MM.1S (cell line): ENCODE results near the gene TEFM.

ENCODE experiments used
- CTCF ChIP-seq: fragments of 300-600 bp; sonication (generic); IDR thresholded peaks from 2 replicates; pipeline ENCODE4 v1.5.1; 2016; ENCODE audit warnings: antibody characterized with exemption, low read length, mixed read lengths
- EZH2 ChIP-seq: fragments of 300-600 bp; sonication (generic); optimal IDR thresholded peaks from 2 replicates; pipeline ENCODE3; 2017; ENCODE audit warnings: low read depth, mild to moderate bottlenecking, antibody characterized with exemption, low read length, mixed read lengths
- EZH2phosphoT487 ChIP-seq: fragments of 300-600 bp; sonication (generic); IDR thresholded peaks from 2 replicates; pipeline ENCODE4 v1.6.1; 2018; ENCODE audit warnings: antibody characterized with exemption, low read length

- TF ChIP-seq CTCF (no peak), EZH2phosphoT487 (no peak), EZH2 (no peak)
These were observed 10.0 kb upstream of the TEFM start for GRCh38 chr17:30915833-30916611.
